Activated naive CD4-positive, alpha-beta T cell treated with anti-CD3 and anti-CD28 coated beads, Interleukin-2, amount 10 ng/mL, durations not matched to agents 7 days and 5 days (primary cell): Measurements from ENCODE around the gene EDN2.

Experiments used
- CTCF ChIA-PET: fragments of 350-600 bp; sonication (Branson Sonifier 250); formaldehyde crosslinking; loops from one replicate; lab custom pipeline; 2021; ENCODE audit warnings: antibody characterized with exemption; lab: Charles Lee
- DNase-seq: peaks from one replicate; pipeline ENCODE4 v3.0.0-alpha.2; 2020
- H3K27ac Mint-ChIP-seq: one replicate; pipeline ENCODE4 v1.8.0; 2021; ENCODE audit warnings: mild to moderate bottlenecking, moderate library complexity, mixed read lengths
- H3K27me3 Mint-ChIP-seq: one replicate; pipeline ENCODE4 v1.8.0; 2021; ENCODE audit warnings: mild to moderate bottlenecking, mixed read lengths
- H3K36me3 Mint-ChIP-seq: one replicate; pipeline ENCODE4 v1.8.0; 2021; ENCODE audit warnings: mixed read lengths
- H3K4me1 Mint-ChIP-seq: one replicate; pipeline ENCODE4 v1.8.0; 2021; ENCODE audit warnings: mixed read lengths
- H3K4me3 Mint-ChIP-seq: one replicate; pipeline ENCODE4 v1.8.0; 2021; ENCODE audit warnings: mild to moderate bottlenecking, moderate library complexity, mixed read lengths
- H3K9me3 Mint-ChIP-seq: one replicate; pipeline ENCODE4 v1.8.0; 2021; ENCODE audit warnings: mixed read lengths

The EDN2 gene

DNA sequence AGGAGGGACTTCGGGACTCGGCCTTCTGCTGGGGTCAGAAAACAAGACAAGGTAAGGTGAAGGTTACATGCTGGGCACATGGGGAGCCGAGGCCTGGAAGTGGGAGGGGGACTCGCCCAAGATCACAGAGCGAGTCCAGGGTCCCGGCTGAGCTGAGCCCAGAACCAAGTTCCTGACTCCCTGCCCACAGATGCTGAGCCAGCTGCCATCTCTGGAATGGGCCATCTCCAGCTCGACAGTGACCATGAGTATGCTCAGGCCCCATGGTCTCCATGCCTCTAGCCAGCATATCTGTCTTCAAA, 26.7 kb upstream of the EDN2 start:
- Mint-ChIP-seq H3K4me3 (no peak overlapping the region), H3K4me1 (peaks cover under 1% of the 10 kb centered on the region), H3K9me3 (no peaks in the 10 kb centered on the region), H3K27me3 (no peaks in the 10 kb centered on the region), H3K36me3 (peaks cover 5% of the 10 kb centered on the region), H3K27ac (no peak overlapping the region)
- no peak for DNase-seq
- CTCF ChIA-PET: no interaction called here

- Mint-ChIP-seq H3K9me3 (no peaks in the 10 kb centered on the region), H3K27ac (no peak overlapping the region), H3K36me3 (peaks cover 5% of the 10 kb centered on the region), H3K27me3 (no peaks in the 10 kb centered on the region), H3K4me1 (no peaks in the 10 kb centered on the region), H3K4me3 (no peak overlapping the region)
- CTCF ChIA-PET: no interaction called here
- DNase-seq: no peak
Observed at GRCh38 chr1:41510531-41511238, 26.2 kb upstream of the EDN2 start.

- Mint-ChIP-seq H3K9me3 (no peaks in the 10 kb centered on the region), H3K27ac (no peak overlapping the region), H3K36me3 (peaks cover 5% of the 10 kb centered on the region), H3K4me1 (no peaks in the 10 kb centered on the region), H3K4me3 (no peak overlapping the region), H3K27me3 (no peaks in the 10 kb centered on the region)
- DNase-seq: no peak
- CTCF ChIA-PET: interaction anchor here (2.6 kb wide), 1 partner anchor 17 kb away, joined by 5 read pairs; no protein-coding TSS in a partner anchor
Observed at GRCh38 chr1:41509270-41509671, 24.8 kb upstream of the EDN2 start.

- peaks cover 5% of the 10 kb centered on the region for H3K36me3 Mint-ChIP-seq
- DNase-seq: no peak
- no peak overlapping the region for H3K4me3 Mint-ChIP-seq
- CTCF ChIA-PET: interaction anchor here (0.7 to 2.6 kb wide), 2 partner anchors 10 to 16 kb away, joined by 3 to 5 read pairs; no protein-coding TSS in a partner anchor
- H3K27ac Mint-ChIP-seq: no peak overlapping the region
- H3K9me3 Mint-ChIP-seq: no peaks in the 10 kb centered on the region
- H3K27me3 Mint-ChIP-seq: no peaks in the 10 kb centered on the region
- H3K4me1 Mint-ChIP-seq: no peaks in the 10 kb centered on the region
Observed at GRCh38 chr1:41508290-41508689, 23.8 kb upstream of the EDN2 start.

- H3K4me3 Mint-ChIP-seq: no peak overlapping the region
- no peak for DNase-seq
- CTCF ChIA-PET: interaction anchor here (0.7 to 2.6 kb wide), 2 partner anchors 10 to 16 kb away, joined by 3 to 5 read pairs; no protein-coding TSS in a partner anchor
- H3K27ac Mint-ChIP-seq: no peak overlapping the region
- H3K27me3 Mint-ChIP-seq: no peaks in the 10 kb centered on the region
- peaks cover 5% of the 10 kb centered on the region for H3K36me3 Mint-ChIP-seq
- no peaks in the 10 kb centered on the region for H3K9me3 Mint-ChIP-seq
- no peaks in the 10 kb centered on the region for H3K4me1 Mint-ChIP-seq
Observed at GRCh38 chr1:41507836-41508235, 23.4 kb upstream of the EDN2 start.

- Mint-ChIP-seq H3K4me3 (no peak overlapping the region), H3K36me3 (peaks cover 3% of the 10 kb centered on the region), H3K27ac (no peak overlapping the region), H3K27me3 (no peaks in the 10 kb centered on the region), H3K4me1 (no peaks in the 10 kb centered on the region), H3K9me3 (no peaks in the 10 kb centered on the region)
- no peak for DNase-seq
- CTCF ChIA-PET: interaction anchor here (2.6 kb wide), 1 partner anchor 15 kb away, joined by 5 read pairs; no protein-coding TSS in a partner anchor
Observed at GRCh38 chr1:41507110-41507720, 22.7 kb upstream of the EDN2 start.

- H3K9me3 Mint-ChIP-seq: no peaks in the 10 kb centered on the region
- no peak overlapping the region for H3K27ac Mint-ChIP-seq
- H3K36me3 Mint-ChIP-seq: no peaks in the 10 kb centered on the region
- H3K4me3 Mint-ChIP-seq: no peak overlapping the region
- DNase-seq: no peak
- CTCF ChIA-PET: no interaction called here
- no peaks in the 10 kb centered on the region for H3K27me3 Mint-ChIP-seq
- no peaks in the 10 kb centered on the region for H3K4me1 Mint-ChIP-seq
Observed at GRCh38 chr1:41504114-41505035, 19.9 kb upstream of the EDN2 start.

DNA sequence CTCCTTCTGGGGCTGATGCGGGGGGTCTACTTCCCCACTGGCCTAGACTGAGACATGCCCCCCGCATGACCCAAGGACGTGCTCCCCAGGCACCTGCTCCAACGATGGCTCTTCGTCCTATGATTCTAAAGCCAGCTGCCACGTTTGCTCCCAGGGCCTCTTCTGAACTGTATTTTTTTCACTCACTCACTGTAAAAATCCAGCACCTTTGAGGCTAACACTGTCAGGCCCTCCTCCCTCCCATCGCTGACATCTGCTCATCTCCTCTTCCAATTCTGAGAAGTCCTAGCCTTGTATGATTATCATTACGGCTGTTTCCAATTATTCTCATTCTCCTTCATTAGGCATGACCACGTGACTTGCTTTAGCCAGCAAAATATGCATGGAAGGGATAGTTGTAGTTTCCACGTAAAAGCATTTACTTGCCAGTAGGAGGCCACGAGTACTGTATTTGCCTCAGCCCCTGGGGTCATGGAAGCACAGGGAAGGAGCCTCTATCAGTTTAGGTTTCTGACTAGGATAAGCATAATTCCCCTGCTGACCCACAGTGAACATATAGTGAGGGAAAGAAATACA, 19.1 kb upstream of the EDN2 start:
- no peak overlapping the region for H3K4me3 Mint-ChIP-seq
- CTCF ChIA-PET: no interaction called here
- H3K4me1 Mint-ChIP-seq: no peaks in the 10 kb centered on the region
- H3K27me3 Mint-ChIP-seq: peaks cover 1% of the 10 kb centered on the region
- H3K27ac Mint-ChIP-seq: no peak overlapping the region
- no peak for DNase-seq
- no peaks in the 10 kb centered on the region for H3K9me3 Mint-ChIP-seq
- no peaks in the 10 kb centered on the region for H3K36me3 Mint-ChIP-seq

- Mint-ChIP-seq H3K4me1 (no peaks in the 10 kb centered on the region), H3K9me3 (no peaks in the 10 kb centered on the region), H3K27me3 (peaks cover 6% of the 10 kb centered on the region), H3K4me3 (no peak overlapping the region), H3K36me3 (no peaks in the 10 kb centered on the region), H3K27ac (no peak overlapping the region)
- CTCF ChIA-PET: no interaction called here
- no peak for DNase-seq
Observed at GRCh38 chr1:41502912-41503311, 18.4 kb upstream of the EDN2 start.

- Mint-ChIP-seq H3K4me3 (no peak overlapping the region), H3K27ac (no peak overlapping the region), H3K36me3 (no peaks in the 10 kb centered on the region), H3K4me1 (peaks cover 2% of the 10 kb centered on the region), H3K27me3 (peaks cover 18% of the 10 kb centered on the region), H3K9me3 (no peaks in the 10 kb centered on the region)
- CTCF ChIA-PET: interaction anchor here (1.2 to 1.5 kb wide), 2 partner anchors 9 to 14 kb away, joined by 4 read pairs; no protein-coding TSS in a partner anchor
- DNase-seq: no peak
Observed at GRCh38 chr1:41501581-41501980, 17.1 kb upstream of the EDN2 start.

- no peaks in the 10 kb centered on the region for H3K36me3 Mint-ChIP-seq
Observed at GRCh38 chr1:41500781-41501518, 16.5 kb upstream of the EDN2 start.

DNA sequence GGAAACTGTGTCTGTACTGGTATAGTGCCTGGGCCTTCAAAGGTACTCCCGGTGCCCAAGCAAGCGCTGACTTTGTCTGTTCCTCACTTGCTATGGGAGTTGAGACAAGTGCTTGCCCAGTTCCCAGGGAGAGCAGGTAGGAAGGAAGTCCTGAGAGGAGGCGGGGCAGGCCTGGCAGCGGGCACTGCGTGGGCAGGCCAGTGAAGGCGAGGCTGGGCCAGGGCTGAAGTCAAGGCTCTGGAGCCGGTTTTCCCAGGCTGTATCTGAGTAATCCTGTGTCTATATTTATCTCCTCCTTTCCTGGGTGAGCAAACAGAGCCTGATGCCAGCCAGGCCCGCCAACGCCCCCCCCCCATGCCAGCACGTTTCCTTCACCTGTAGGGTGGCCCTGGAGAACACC, 15.9 kb upstream of the EDN2 start:
- CTCF ChIA-PET: no interaction called here
- H3K9me3 Mint-ChIP-seq: no peaks in the 10 kb centered on the region
- no peak overlapping the region for H3K27ac Mint-ChIP-seq
- no peaks in the 10 kb centered on the region for H3K36me3 Mint-ChIP-seq
- DNase-seq: no peak
- H3K4me3 Mint-ChIP-seq: no peak overlapping the region
- peaks cover 7% of the 10 kb centered on the region for H3K4me1 Mint-ChIP-seq
- H3K27me3 Mint-ChIP-seq: peaks cover 26% of the 10 kb centered on the region

More at GRCh38 chr1:41500781-41501518, 16.5 kb upstream of the EDN2 start:
- Mint-ChIP-seq H3K27me3 (peaks cover 21% of the 10 kb centered on the region), H3K27ac (no peak overlapping the region), H3K4me1 (peaks cover 2% of the 10 kb centered on the region), H3K4me3 (no peak overlapping the region), H3K9me3 (no peaks in the 10 kb centered on the region)
- CTCF ChIA-PET: interaction anchor here (0.6 to 1.5 kb wide), 3 partner anchors 8 to 18 kb away, joined by 3 to 4 read pairs (median 4); no protein-coding TSS in a partner anchor
- DNase-seq: no peak

DNA sequence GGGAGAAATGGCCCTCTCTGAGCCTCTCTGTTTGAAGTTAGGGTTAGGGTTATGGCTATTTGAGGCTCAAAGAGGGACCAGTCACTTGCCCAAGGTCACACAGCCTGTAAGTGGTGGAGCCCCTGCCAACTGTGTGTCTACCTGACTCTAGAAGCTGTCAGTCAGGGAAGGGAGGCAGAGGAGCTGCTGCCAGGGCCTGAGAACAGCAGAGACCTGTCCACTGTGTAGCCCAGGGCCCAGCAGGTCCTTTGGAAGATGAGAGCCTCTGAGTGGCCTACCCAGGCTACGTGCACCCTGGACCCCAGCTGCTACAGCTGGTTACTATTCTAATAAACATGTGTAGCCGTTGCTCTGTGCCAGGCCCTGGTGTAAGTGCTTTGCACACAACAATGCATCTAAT, 15.1 kb upstream of the EDN2 start:
- Mint-ChIP-seq H3K36me3 (no peaks in the 10 kb centered on the region), H3K4me3 (no peak overlapping the region), H3K9me3 (no peaks in the 10 kb centered on the region), H3K27me3 (peaks cover 34% of the 10 kb centered on the region), H3K4me1 (peaks cover 7% of the 10 kb centered on the region), H3K27ac (no peak overlapping the region)
- CTCF ChIA-PET: interaction anchor here (1.1 kb wide), 1 partner anchor 17 kb away, joined by 3 read pairs; no protein-coding TSS in a partner anchor
- DNase-seq: no peak
